ENCODE measurements around the gene INPP4B.
A peak's percentile ranks its signal among the peaks of the same experiment; 100 is the strongest.
"Not testable (repeated sequence)": the region's sequence is repeated elsewhere in the genome, so short reads cannot be mapped to it uniquely, and the experiment has no call there.

Gene INPP4B

GRCh38 chr4:142686081-142686480 lies 160.0 kb downstream of the INPP4B start:
- H3K4me3 ChIP-seq (ENCODE audit: low read length in 2 of 2): no peak overlapping the region

DNA sequence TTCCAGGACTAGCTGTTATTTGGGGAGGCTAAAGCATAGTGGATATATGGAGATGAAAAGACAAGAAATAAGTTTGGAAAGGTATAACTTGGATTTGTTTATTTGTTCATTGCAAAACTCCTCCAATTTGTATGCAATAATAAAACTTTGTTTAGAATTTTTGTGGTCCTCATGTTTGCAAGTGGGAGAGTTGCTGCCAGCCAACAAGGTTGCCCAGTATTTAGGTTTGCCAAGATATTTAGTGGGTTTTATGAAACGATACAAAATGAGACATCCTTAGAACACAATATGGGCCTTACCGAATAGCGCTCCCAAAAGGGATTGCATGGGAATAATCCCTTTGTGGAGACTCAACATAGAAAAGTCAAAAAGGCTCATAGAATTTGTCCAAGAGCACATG lies 162.1 kb downstream of the INPP4B start:
- Histone ChIP-seq H3K4me3 (ENCODE audit: low read length in 2 of 2) (no peak overlapping the region), H3K9me3 (ENCODE audit: control insufficient read depth in 2 of 2, low read length in 2 of 2) (no peaks in the 10 kb centered on the region), H3K36me3 (ENCODE audit: control insufficient read depth in 2 of 2, insufficient read depth in 2 of 2, low read length in 2 of 2) (no peaks in the 10 kb centered on the region), H3K4me1 (ENCODE audit: control insufficient read depth, insufficient read depth, low read length) (no peaks in the 10 kb centered on the region), H3K9ac (ENCODE audit: low read length in 2 of 2) (no peak overlapping the region), H3K27me3 (ENCODE audit: control insufficient read depth in 1 of 2, insufficient read depth in 2 of 2, low read length in 2 of 2) (no peaks in the 10 kb centered on the region), H3K27ac (ENCODE audit: low read length) (no peak overlapping the region)

More at GRCh38 chr4:142686081-142686480, 160.0 kb downstream of the INPP4B start:
- Histone ChIP-seq H3K36me3 (ENCODE audit: control insufficient read depth in 2 of 2, insufficient read depth in 2 of 2, low read length in 2 of 2) (no peaks in the 10 kb centered on the region), H3K4me1 (ENCODE audit: control insufficient read depth, insufficient read depth, low read length) (no peaks in the 10 kb centered on the region), H3K9ac (ENCODE audit: low read length in 2 of 2) (no peak overlapping the region), H3K27ac (ENCODE audit: low read length) (no peak overlapping the region), H3K27me3 (ENCODE audit: control insufficient read depth in 1 of 2, insufficient read depth in 2 of 2, low read length in 2 of 2) (no peaks in the 10 kb centered on the region), H3K9me3 (ENCODE audit: control insufficient read depth in 2 of 2, low read length in 2 of 2) (no peaks in the 10 kb centered on the region)

DNA sequence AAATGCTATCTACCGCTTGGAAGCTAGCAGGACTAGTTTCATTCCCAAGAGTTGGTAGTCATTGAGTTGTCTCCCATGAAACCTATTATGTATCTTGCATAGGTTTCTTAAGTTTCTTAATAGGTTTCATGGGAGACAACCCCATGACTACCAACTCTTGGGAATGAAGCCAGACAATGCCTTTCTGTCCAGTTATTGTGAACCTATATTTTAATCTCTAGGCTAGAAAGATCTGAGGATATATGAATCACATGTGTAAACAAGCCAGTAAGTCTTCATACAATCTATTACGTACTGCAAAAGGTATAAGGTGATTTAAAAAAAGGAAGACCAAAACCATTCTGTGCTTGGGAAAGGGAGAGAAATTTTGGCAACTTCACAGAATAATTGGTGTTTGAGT lies 162.6 kb downstream of the INPP4B start:
- Histone ChIP-seq H3K27me3 (ENCODE audit: control insufficient read depth in 1 of 2, insufficient read depth in 2 of 2, low read length in 2 of 2) (no peaks in the 10 kb centered on the region), H3K4me1 (ENCODE audit: control insufficient read depth, insufficient read depth, low read length) (no peaks in the 10 kb centered on the region), H3K36me3 (ENCODE audit: control insufficient read depth in 2 of 2, insufficient read depth in 2 of 2, low read length in 2 of 2) (no peaks in the 10 kb centered on the region), H3K27ac (ENCODE audit: low read length) (no peak overlapping the region), H3K9ac (ENCODE audit: low read length in 2 of 2) (no peak overlapping the region), H3K4me3 (ENCODE audit: low read length in 2 of 2) (no peak overlapping the region), H3K9me3 (ENCODE audit: control insufficient read depth in 2 of 2, low read length in 2 of 2) (no peaks in the 10 kb centered on the region)

- H3K36me3 ChIP-seq (ENCODE audit: control insufficient read depth in 2 of 2, insufficient read depth in 2 of 2, low read length in 2 of 2): no peaks in the 10 kb centered on the region
- H3K4me3 ChIP-seq (ENCODE audit: low read length in 2 of 2): no peak overlapping the region
- no peaks in the 10 kb centered on the region for H3K27me3 ChIP-seq (ENCODE audit: control insufficient read depth in 1 of 2, insufficient read depth in 2 of 2, low read length in 2 of 2)
- H3K27ac ChIP-seq (ENCODE audit: low read length): no peak overlapping the region
- H3K9ac ChIP-seq (ENCODE audit: low read length in 2 of 2): no peak overlapping the region
- no peaks in the 10 kb centered on the region for H3K4me1 ChIP-seq (ENCODE audit: control insufficient read depth, insufficient read depth, low read length)
- H3K9me3 ChIP-seq (ENCODE audit: control insufficient read depth in 2 of 2, low read length in 2 of 2): no peaks in the 10 kb centered on the region
Measured at GRCh38 chr4:142671516-142671915, 174.6 kb downstream of the INPP4B start.

GRCh38 chr4:142663828-142664227 lies 182.3 kb downstream of the INPP4B start:
- Histone ChIP-seq H3K4me1 (ENCODE audit: control insufficient read depth, insufficient read depth, low read length) (no peaks in the 10 kb centered on the region), H3K36me3 (ENCODE audit: control insufficient read depth in 2 of 2, insufficient read depth in 2 of 2, low read length in 2 of 2) (peaks cover 3 to 4% of the 10 kb centered on the region in 2 donors), H3K4me3 (ENCODE audit: low read length in 2 of 2) (no peak overlapping the region), H3K27ac (ENCODE audit: low read length) (no peak overlapping the region), H3K9me3 (ENCODE audit: control insufficient read depth in 2 of 2, low read length in 2 of 2) (peaks cover 0 to 23% of the 10 kb centered on the region in 2 donors), H3K9ac (ENCODE audit: low read length in 2 of 2) (no peak overlapping the region), H3K27me3 (ENCODE audit: control insufficient read depth in 1 of 2, insufficient read depth in 2 of 2, low read length in 2 of 2) (no peaks in the 10 kb centered on the region)

DNA sequence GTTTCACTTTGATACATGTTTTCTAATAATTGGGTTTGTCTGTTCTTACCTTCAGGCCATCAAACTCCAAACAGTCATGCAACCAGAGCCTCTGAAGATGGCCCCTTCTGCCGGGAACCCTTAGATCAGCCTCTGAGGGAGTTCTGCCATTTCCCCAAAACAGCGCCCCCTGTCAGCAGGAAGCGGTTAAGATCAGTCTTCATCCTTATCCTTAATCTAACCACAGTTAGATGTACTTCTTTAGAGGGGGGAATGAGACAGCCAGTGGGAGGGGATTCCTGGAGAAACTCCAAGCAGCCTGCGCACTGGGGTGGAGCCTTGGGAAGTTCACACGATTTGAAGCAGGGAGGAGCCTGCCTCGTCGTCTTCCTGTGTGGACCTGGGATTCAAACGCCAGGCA lies 185.4 kb downstream of the INPP4B start:
- Histone ChIP-seq H3K4me3 (ENCODE audit: low read length in 2 of 2) (no peak overlapping the region), H3K27me3 (ENCODE audit: control insufficient read depth in 1 of 2, insufficient read depth in 2 of 2, low read length in 2 of 2) (no peaks in the 10 kb centered on the region), H3K4me1 (ENCODE audit: control insufficient read depth, insufficient read depth, low read length) (no peaks in the 10 kb centered on the region), H3K9me3 (ENCODE audit: control insufficient read depth in 2 of 2, low read length in 2 of 2) (peaks cover 15 to 43% of the 10 kb centered on the region in 2 donors), H3K9ac (ENCODE audit: low read length in 2 of 2) (no peak overlapping the region), H3K27ac (ENCODE audit: low read length) (no peak overlapping the region), H3K36me3 (ENCODE audit: control insufficient read depth in 2 of 2, insufficient read depth in 2 of 2, low read length in 2 of 2) (peaks cover 5 to 8% of the 10 kb centered on the region in 2 donors)

DNA sequence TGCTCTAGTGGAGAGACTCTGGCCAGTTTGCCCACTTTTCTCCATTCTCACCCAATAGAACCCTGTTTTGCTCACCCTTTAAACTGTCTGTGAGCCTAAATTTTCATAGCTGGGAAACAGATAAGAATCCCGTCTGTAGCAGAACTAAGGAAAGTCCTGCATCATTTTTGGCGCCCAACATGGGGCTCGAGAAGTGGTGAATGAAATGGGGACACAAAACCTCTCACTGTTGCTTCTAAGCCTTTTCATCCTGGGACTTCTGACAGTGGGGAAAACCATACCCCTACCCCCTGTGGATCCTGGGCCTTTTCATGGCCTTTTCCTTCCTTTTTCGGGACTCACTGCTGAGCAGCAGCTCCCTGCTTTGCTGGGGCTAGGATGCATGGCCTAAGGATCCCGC lies 189.9 kb downstream of the INPP4B start:
- H3K27ac ChIP-seq (ENCODE audit: low read length): no peak overlapping the region
- peak overlapping the region in 1 of 2 donors; percentile 30 for H3K4me3 ChIP-seq (ENCODE audit: low read length in 2 of 2)
- H3K27me3 ChIP-seq (ENCODE audit: control insufficient read depth in 1 of 2, insufficient read depth in 2 of 2, low read length in 2 of 2): no peaks in the 10 kb centered on the region
- H3K36me3 ChIP-seq (ENCODE audit: control insufficient read depth in 2 of 2, insufficient read depth in 2 of 2, low read length in 2 of 2): peaks cover 3 to 9% of the 10 kb centered on the region in 2 donors
- H3K9ac ChIP-seq (ENCODE audit: low read length in 2 of 2): no peak overlapping the region
- no peaks in the 10 kb centered on the region for H3K4me1 ChIP-seq (ENCODE audit: control insufficient read depth, insufficient read depth, low read length)
- H3K9me3 ChIP-seq (ENCODE audit: control insufficient read depth in 2 of 2, low read length in 2 of 2): peaks cover 22 to 51% of the 10 kb centered on the region in 2 donors

DNA sequence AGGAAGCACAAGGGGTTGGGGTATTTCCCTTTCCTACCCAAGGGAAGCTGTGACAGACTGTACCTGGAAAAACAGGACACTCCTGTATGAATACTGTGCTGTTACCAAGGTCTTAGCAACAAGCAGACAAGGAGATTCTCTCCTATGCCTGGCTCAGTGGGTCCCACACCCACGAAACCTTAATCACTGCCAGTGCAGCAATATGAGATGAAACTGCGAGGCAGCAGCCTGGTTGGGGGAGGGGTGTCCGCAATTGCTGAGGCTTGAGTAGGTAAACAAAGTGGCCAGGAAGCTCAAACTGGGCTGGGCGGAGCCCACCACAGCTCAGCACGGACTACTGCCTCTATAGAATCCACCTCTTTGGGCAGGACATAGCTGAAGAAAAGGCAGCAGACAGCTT lies 197.7 kb downstream of the INPP4B start:
- Histone ChIP-seq H3K27ac (ENCODE audit: low read length) (no peak overlapping the region), H3K9ac (ENCODE audit: low read length in 2 of 2) (no peak overlapping the region), H3K36me3 (ENCODE audit: control insufficient read depth in 2 of 2, insufficient read depth in 2 of 2, low read length in 2 of 2) (peaks cover 0 to 7% of the 10 kb centered on the region in 2 donors), H3K27me3 (ENCODE audit: control insufficient read depth in 1 of 2, insufficient read depth in 2 of 2, low read length in 2 of 2) (no peaks in the 10 kb centered on the region), H3K9me3 (ENCODE audit: control insufficient read depth in 2 of 2, low read length in 2 of 2) (peaks cover 0 to 3% of the 10 kb centered on the region in 2 donors), H3K4me3 (ENCODE audit: low read length in 2 of 2) (no peak overlapping the region), H3K4me1 (ENCODE audit: control insufficient read depth, insufficient read depth, low read length) (no peaks in the 10 kb centered on the region)

- Histone ChIP-seq H3K4me3 (ENCODE audit: low read length in 2 of 2) (no peak overlapping the region), H3K36me3 (ENCODE audit: control insufficient read depth in 2 of 2, insufficient read depth in 2 of 2, low read length in 2 of 2) (peaks cover 0 to 7% of the 10 kb centered on the region in 2 donors), H3K27ac (ENCODE audit: low read length) (no peak overlapping the region), H3K4me1 (ENCODE audit: control insufficient read depth, insufficient read depth, low read length) (no peaks in the 10 kb centered on the region), H3K9me3 (ENCODE audit: control insufficient read depth in 2 of 2, low read length in 2 of 2) (no peaks in the 10 kb centered on the region), H3K9ac (ENCODE audit: low read length in 2 of 2) (no peak overlapping the region), H3K27me3 (ENCODE audit: control insufficient read depth in 1 of 2, insufficient read depth in 2 of 2, low read length in 2 of 2) (no peaks in the 10 kb centered on the region)
Measured at GRCh38 chr4:142645475-142646108, 200.5 kb downstream of the INPP4B start.

DNA sequence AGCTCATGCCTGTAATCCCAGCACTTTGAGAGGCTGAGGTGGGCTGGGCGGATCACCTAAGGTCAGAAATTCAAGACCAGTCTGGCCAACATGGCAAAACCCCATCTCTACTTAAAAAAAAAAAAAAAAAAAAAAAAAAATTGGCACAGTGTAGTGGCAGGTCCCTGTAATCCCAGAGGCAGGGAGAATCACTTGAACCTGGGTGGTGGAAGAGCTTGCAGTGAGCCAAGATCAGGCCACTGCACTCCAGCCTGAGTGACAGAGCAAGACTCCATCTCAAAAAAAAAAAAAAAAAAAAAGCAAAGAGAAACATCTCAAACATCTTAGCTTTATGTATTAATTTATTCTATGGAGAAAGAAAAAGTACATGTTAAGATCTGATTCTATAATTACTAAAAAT lies 201.5 kb downstream of the INPP4B start:
- not testable (repeated sequence) for H3K27ac ChIP-seq (ENCODE audit: low read length); H3K27me3 ChIP-seq (ENCODE audit: control insufficient read depth in 1 of 2, insufficient read depth in 2 of 2, low read length in 2 of 2); H3K4me3 ChIP-seq (ENCODE audit: low read length in 2 of 2); H3K36me3 ChIP-seq (ENCODE audit: control insufficient read depth in 2 of 2, insufficient read depth in 2 of 2, low read length in 2 of 2); H3K9ac ChIP-seq (ENCODE audit: low read length in 2 of 2); H3K9me3 ChIP-seq (ENCODE audit: control insufficient read depth in 2 of 2, low read length in 2 of 2); H3K4me1 ChIP-seq (ENCODE audit: control insufficient read depth, insufficient read depth, low read length)

DNA sequence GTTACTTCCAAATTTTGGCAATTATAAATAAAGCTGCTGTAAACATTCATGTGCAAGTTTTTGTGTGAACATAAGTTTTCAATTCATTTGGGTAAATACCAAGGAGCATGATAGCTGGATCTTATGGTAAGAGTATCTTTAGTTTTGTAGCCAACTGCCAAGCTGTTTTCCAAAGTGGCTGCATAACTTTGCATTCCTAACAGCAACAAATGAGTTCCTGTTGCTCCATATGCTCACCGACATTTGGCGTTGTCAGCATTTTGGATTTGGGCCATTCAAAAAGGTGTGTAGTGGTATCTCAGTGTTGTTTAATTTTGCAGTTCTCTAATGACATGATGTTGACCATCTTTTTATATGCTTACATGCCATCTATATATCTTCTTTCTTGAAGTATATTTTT lies 208.5 kb downstream of the INPP4B start:
- Histone ChIP-seq H3K4me1 (ENCODE audit: control insufficient read depth, insufficient read depth, low read length) (no peaks in the 10 kb centered on the region), H3K9ac (ENCODE audit: low read length in 2 of 2) (no peak overlapping the region), H3K36me3 (ENCODE audit: control insufficient read depth in 2 of 2, insufficient read depth in 2 of 2, low read length in 2 of 2) (no peaks in the 10 kb centered on the region), H3K9me3 (ENCODE audit: control insufficient read depth in 2 of 2, low read length in 2 of 2) (no peaks in the 10 kb centered on the region), H3K4me3 (ENCODE audit: low read length in 2 of 2) (no peak overlapping the region), H3K27ac (ENCODE audit: low read length) (no peak overlapping the region), H3K27me3 (ENCODE audit: control insufficient read depth in 1 of 2, insufficient read depth in 2 of 2, low read length in 2 of 2) (no peaks in the 10 kb centered on the region)
